PC-3 (cell line): ENCODE data around the gene ZIC4.

Experiments
- EZH2 ChIP-seq: fragments of 300-600 bp; sonication (generic); IDR thresholded peaks from one replicate; pipeline ENCODE4 v1.6.1; 2017; ENCODE audit warnings: antibody characterized with exemption, mild to moderate bottlenecking, low read length; ENCODE audit not compliant: unreplicated experiment
- EZH2phosphoT487 ChIP-seq: fragments of 300-600 bp; sonication (generic); IDR thresholded peaks from 2 replicates; pipeline ENCODE4 v1.6.1; 2018; ENCODE audit warnings: mild to moderate bottlenecking, antibody characterized with exemption, low read length, borderline replicate concordance
- TF ChIP-seq, protein P1 (sequence below): fragments of 300-600 bp; sonication (generic); conservative IDR thresholded peaks from 2 replicates; pipeline ENCODE4 v1.5.1; 2017; ENCODE audit warnings: antibody characterized with exemption, low read depth, mild to moderate bottlenecking, low read length

DNA sequence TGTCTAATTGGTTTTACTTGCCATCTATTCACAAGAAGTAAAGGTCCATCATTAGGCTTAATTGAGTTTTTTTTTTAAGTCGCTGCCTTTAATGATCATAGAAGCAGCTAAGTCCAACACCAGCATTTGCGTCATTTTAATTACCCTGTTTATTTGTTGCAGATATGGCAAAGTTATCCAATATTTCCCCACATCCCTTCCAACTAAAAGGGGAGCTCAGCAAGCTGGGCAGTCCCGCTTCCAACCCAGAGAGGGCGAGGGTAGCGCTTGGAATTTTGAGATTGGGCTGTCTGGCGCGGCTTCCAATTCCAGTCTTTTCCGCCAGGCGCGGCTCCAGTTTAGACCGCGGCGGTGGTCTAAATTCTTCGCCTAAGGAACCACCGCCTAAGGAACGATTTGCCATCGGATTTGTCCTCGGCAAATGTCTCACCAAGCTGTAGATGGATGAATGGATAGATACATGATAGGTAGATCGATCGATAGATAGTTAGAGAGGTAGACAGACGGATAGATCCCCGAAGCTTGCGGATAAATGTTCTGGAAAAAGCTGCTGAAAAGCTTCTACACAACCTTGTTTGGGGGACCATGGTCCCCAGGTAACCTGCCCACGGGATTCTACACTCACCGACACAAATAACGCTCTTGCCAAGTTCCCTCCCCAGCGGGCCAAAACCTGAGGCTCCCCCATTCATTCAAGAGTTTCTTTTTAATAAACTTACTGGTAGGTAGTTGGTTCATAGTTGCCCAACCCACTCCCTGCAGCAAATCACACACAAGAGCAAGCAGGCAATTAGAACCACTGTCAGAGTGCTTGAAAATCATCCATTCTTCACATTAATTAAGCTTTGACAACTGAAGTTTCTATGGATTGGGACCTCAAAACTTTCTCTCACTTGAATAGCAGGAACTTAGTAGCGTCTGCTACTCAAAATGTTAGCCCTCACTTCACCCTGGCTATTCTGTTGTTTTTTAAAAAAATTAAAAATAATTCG is 49.1 kb downstream of the ZIC4 start:
- TF ChIP-seq, protein P1, sequence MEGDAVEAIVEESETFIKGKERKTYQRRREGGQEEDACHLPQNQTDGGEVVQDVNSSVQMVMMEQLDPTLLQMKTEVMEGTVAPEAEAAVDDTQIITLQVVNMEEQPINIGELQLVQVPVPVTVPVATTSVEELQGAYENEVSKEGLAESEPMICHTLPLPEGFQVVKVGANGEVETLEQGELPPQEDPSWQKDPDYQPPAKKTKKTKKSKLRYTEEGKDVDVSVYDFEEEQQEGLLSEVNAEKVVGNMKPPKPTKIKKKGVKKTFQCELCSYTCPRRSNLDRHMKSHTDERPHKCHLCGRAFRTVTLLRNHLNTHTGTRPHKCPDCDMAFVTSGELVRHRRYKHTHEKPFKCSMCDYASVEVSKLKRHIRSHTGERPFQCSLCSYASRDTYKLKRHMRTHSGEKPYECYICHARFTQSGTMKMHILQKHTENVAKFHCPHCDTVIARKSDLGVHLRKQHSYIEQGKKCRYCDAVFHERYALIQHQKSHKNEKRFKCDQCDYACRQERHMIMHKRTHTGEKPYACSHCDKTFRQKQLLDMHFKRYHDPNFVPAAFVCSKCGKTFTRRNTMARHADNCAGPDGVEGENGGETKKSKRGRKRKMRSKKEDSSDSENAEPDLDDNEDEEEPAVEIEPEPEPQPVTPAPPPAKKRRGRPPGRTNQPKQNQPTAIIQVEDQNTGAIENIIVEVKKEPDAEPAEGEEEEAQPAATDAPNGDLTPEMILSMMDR, result no peak
- TF ChIP-seq EZH2phosphoT487 (no peak), EZH2 (no peak)
